Upper lobe of right lung (tissue), 1 donor: ENCODE data around the gene PLXNA1. TPM values are rescaled to one million over a fixed set of nuclear protein-coding genes. Genes with fewer than 3 reads are reported as not detected.

Experiments
- ATAC-seq: fragments of 200-7000 bp; cut with Tn5 transposase; one replicate; pipeline ENCODE4 v1.9.1; 2020; ENCODE audit warnings: mild to moderate bottlenecking, moderate library complexity
- DNase-seq: peaks from one replicate; pipeline ENCODE4 v3.0.0-alpha.2; 2020
- H3K27ac ChIP-seq: fragments of 200-600 bp; one replicate; pipeline ENCODE4 v1.8.0; 2022
- H3K27me3 ChIP-seq: fragments of 200-600 bp; one replicate; pipeline ENCODE4 v1.8.0; 2022; ENCODE audit warnings: mild to moderate bottlenecking
- H3K36me3 ChIP-seq: fragments of 200-600 bp; one replicate; pipeline ENCODE4 v1.8.0; 2022
- H3K4me1 ChIP-seq: fragments of 200-600 bp; one replicate; pipeline ENCODE4 v1.8.0; 2022
- H3K4me3 ChIP-seq: fragments of 200-600 bp; one replicate; pipeline ENCODE4 v1.8.0; 2022; ENCODE audit warnings: mild to moderate bottlenecking
- H3K9me3 ChIP-seq: fragments of 200-600 bp; one replicate; pipeline ENCODE4 v1.8.0; 2022
- intact Hi-C: fragments of 100-400 bp; cut with DNase I; formaldehyde crosslinking; loops from one replicate; pipeline ENCODE4 v1.11.0; 2022
- total RNA-seq: library from RNA; stranded (reverse); fragmentation: NEBNext Ultra II Directional; extraction: Animal tissue kit (Norgen Biotek cat#: 25700); gene quantifications from one replicate; pipeline ENCODE4 v1.2.1, GENCODE V29; 2021
- TF ChIP-seq, protein P1 (sequence below): fragments of 200-600 bp; IDR thresholded peaks from one replicate; pipeline ENCODE4 v1.8.0; 2022; ENCODE audit warnings: antibody characterized with exemption
- donor health status: DM: no; HTN: yes; CAD: no; lungs with severe emphysema.

The PLXNA1 gene
- total RNA-seq, 1 donor from 2014 or later, result 53.5 TPM

DNA sequence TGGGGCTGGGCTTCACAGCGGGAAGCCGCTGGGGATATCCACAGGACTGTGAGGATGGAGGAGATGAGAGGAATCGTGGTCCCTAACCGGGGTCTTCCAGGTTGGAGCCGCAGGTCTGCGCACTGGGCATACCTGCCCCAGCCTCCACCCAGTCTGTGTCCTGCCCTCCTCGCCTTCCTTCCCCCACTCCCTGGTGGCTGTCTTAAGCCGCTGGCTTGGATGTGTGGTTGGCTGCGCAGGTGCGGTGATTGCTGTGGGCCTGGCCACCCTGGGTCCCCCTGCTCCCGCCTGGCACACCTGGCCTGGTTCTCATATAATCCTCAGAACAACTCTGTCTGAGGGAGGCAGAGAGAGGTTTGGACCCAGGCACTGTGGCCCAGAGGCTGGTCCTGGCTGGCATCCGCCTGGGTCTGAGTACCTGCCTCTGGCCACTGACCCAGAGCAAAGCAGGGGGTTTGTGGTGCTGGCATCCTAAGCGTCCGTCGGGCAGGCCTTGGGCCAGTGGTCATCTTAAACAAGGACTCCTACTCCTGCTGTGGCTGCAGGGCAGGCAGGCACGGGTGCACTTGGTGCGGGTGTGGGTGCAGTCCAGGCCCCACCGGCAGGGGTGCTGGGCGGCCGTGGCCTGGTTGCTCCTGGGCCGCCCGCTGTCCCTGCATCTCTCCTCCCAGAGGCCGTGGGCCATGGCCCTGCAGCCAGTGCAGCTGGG lies 18.7 kb downstream of the PLXNA1 start:
- TF ChIP-seq, protein P1, sequence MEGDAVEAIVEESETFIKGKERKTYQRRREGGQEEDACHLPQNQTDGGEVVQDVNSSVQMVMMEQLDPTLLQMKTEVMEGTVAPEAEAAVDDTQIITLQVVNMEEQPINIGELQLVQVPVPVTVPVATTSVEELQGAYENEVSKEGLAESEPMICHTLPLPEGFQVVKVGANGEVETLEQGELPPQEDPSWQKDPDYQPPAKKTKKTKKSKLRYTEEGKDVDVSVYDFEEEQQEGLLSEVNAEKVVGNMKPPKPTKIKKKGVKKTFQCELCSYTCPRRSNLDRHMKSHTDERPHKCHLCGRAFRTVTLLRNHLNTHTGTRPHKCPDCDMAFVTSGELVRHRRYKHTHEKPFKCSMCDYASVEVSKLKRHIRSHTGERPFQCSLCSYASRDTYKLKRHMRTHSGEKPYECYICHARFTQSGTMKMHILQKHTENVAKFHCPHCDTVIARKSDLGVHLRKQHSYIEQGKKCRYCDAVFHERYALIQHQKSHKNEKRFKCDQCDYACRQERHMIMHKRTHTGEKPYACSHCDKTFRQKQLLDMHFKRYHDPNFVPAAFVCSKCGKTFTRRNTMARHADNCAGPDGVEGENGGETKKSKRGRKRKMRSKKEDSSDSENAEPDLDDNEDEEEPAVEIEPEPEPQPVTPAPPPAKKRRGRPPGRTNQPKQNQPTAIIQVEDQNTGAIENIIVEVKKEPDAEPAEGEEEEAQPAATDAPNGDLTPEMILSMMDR, result no peak

GRCh38 chr3:127002195-127003174 lies 19.6 kb downstream of the PLXNA1 start:
- Histone ChIP-seq H3K9me3 (no peaks in the 10 kb centered on the region), H3K4me1 (peaks cover 31% of the 10 kb centered on the region), H3K27ac (peak overlapping the region; percentile 79), H3K36me3 (no peaks in the 10 kb centered on the region), H3K4me3 (peak overlapping the region; percentile 4), H3K27me3 (no peaks in the 10 kb centered on the region)
- DNase-seq (peak; percentile 93), ATAC-seq (peak; percentile 90)
- intact Hi-C loops, result no loop called here
- TF ChIP-seq, protein P1, result peak; percentile 50

More for the DNA sequence above, 18.7 kb downstream of the PLXNA1 start:
- no peaks in the 10 kb centered on the region for H3K27me3 ChIP-seq
- H3K27ac ChIP-seq, result peak overlapping the region; percentile 79
- H3K4me1 ChIP-seq, result peaks cover 31% of the 10 kb centered on the region
- no peak for DNase-seq
- peak overlapping the region; percentile 4 for H3K4me3 ChIP-seq
- no peaks in the 10 kb centered on the region for H3K36me3 ChIP-seq
- intact Hi-C loops, result no loop called here
- no peaks in the 10 kb centered on the region for H3K9me3 ChIP-seq
- no peak for ATAC-seq

- Histone ChIP-seq H3K9me3 (no peaks in the 10 kb centered on the region), H3K4me3 (no peak overlapping the region), H3K36me3 (no peaks in the 10 kb centered on the region), H3K4me1 (peaks cover 31% of the 10 kb centered on the region), H3K27ac (no peak overlapping the region), H3K27me3 (no peaks in the 10 kb centered on the region)
- intact Hi-C loops, result no loop called here
- no peak for ATAC-seq
- no peak for DNase-seq
- TF ChIP-seq, protein P1, result no peak
Observed at GRCh38 chr3:127003175-127003555, 20.2 kb downstream of the PLXNA1 start.

DNA sequence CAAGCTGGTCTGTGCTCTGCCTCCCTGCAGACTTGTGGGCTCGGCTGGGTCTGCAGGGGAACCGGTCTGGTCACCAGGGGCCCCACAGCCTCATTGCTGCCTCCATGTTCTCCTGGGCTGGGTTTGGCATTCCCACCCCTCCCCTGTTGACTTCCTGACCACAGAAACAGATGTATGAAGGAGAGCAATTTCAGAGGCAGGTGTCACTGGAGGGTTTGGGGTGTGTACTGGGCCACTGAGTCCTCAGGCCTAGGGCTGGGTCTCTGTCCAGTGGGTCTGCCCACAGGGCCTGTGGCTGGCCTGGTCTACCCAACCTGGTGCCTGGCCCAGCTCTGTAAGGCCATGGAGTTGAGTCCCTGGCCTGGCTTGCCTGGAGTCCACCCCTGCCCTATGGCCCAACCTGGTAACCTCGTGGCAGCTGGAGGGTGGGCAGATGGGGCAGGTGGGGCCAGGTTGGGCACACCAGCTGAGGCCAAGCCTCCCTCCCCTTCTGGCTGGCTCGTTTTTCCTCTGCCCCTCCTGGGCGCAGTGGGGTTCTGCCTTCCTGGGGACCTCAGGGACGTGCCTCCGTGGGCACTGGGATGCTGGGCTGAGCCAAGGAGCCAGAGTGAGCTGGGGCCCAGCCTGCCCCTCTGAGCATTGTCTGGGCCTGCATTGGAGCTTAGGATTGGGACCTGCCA lies 20.8 kb downstream of the PLXNA1 start:
- Histone ChIP-seq H3K4me1 (peaks cover 26% of the 10 kb centered on the region), H3K27me3 (no peaks in the 10 kb centered on the region), H3K4me3 (no peak overlapping the region), H3K27ac (no peak overlapping the region), H3K36me3 (no peaks in the 10 kb centered on the region), H3K9me3 (no peaks in the 10 kb centered on the region)
- intact Hi-C loops, result no loop called here
- ATAC-seq, result no peak
- DNase-seq, result no peak
- TF ChIP-seq, protein P1, result no peak

DNA sequence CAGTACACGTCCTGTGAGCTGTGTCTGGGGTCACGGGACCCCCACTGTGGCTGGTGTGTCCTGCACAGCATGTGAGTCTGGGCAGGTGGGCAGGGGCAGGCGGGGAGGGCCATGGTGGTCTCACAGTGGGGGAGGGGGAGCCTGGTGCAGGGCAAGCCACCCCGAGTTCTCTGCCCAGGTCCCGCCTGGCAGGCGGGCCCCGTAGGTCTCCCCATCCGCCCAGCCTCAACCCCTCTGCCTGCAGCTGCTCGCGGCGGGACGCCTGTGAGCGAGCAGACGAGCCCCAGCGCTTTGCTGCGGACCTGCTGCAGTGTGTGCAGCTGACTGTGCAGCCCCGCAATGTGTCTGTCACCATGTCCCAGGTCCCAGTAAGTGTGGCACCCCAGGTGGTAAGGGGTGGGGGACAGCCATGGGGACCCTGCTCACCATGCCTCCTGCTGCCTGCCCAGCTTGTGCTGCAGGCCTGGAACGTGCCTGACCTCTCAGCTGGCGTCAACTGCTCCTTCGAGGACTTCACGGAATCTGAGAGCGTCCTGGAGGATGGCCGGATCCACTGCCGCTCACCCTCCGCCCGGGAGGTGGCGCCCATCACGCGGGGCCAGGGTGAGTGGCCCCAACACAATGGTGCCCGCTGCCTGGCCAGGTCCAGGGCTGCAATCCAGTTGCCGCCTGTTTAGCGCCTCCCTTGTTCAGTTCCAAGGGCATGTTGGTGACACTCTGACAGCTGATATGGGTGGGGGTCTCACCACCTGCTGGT lies 21.9 kb downstream of the PLXNA1 start:
- no peak overlapping the region for H3K27ac ChIP-seq

More for the DNA sequence above, 21.9 kb downstream of the PLXNA1 start:
- no peaks in the 10 kb centered on the region for H3K36me3 ChIP-seq
- no peaks in the 10 kb centered on the region for H3K9me3 ChIP-seq
- TF ChIP-seq, protein P1, result no peak
- intact Hi-C loops, result no loop called here
- no peak for DNase-seq
- no peak overlapping the region for H3K4me3 ChIP-seq
- no peak for ATAC-seq
- H3K27me3 ChIP-seq, result no peaks in the 10 kb centered on the region
- H3K4me1 ChIP-seq, result peaks cover 17% of the 10 kb centered on the region
